Peyer's patch (tissue), 4 donors: ENCODE results near the gene ZFP92.

Experiments
- CTCF ChIP-seq, 6 experiments: fragments of 450-650 bp in 4 of 6; fragments of 200-600 bp in 2 of 6; sonication (generic) in 1 of 6; IDR thresholded peaks; one replicate each; pipeline ENCODE4 v1.5.1; 2017 to 2019; ENCODE audit warnings: antibody characterized with exemption in 6 of 6, mild to moderate bottlenecking in 3 of 6, moderate library complexity in 1 of 6
- POLR2A ChIP-seq, 2 donors: fragments of 450-650 bp; IDR thresholded peaks; one replicate each; pipeline ENCODE4 v1.5.1; 2017; ENCODE audit warnings: antibody characterized with exemption in 2 of 2, mild to moderate bottlenecking in 2 of 2, moderate library complexity in 2 of 2

- TF ChIP-seq CTCF (IDR thresholded peaks at IDR 0.05): no peak
- no peak for TF ChIP-seq POLR2A (IDR thresholded peaks at IDR 0.05)
Measured at GRCh38 chrX:153448556-153449367, 37.5 kb downstream of the ZFP92 start.
